ENCODE data around the gene RGS3. TPM values are rescaled to one million over a fixed set of nuclear protein-coding genes. Genes with fewer than 3 reads are reported as not detected.
"Not testable (repeated sequence)": the region's sequence is repeated elsewhere in the genome, so short reads cannot be mapped to it uniquely, and the experiment has no call there.

The RGS3 gene
- 138 TPM for total RNA-seq
- long read RNA-seq, full-length matches to known transcripts = 120 of 287 reads
- long read RNA-seq, partial matches to known transcripts = 26 of 287 reads
- long read RNA-seq, other reads (novel, unspliced or antisense) = 141 of 287 reads

GRCh38 chr9:113463418-113464285, at the start of gene RGS3:
Gene RGS3 (plus strand): TSS chr9:113463727. CDS start chr9:113463803, 76 bp downstream.
- intact Hi-C loops (cut with DNase I) = no loop called here
- ATAC-seq (ENCODE audit: poor library complexity) (peak; percentile 96), DNase-seq (peak; percentile 76)

GRCh38 chr9:113416149-113416721, 47.3 kb upstream of the RGS3 start:
- ATAC-seq (ENCODE audit: poor library complexity) (peak; percentile 51), DNase-seq (no peak)
- intact Hi-C loops (cut with DNase I) = no loop called here

- ATAC-seq (ENCODE audit: poor library complexity) (no peak), DNase-seq (no peak)
- intact Hi-C loops (cut with DNase I) = no loop called here
These were observed 46.2 kb upstream of the RGS3 start for GRCh38 chr9:113417370-113417769.

- ATAC-seq (ENCODE audit: poor library complexity) (no peak), DNase-seq (no peak)
- intact Hi-C loops (cut with DNase I) = no loop called here
These were observed 41.8 kb upstream of the RGS3 start for GRCh38 chr9:113421726-113422125.

- intact Hi-C loops (cut with DNase I) = no loop called here
- no peak for DNase-seq
- no peak for ATAC-seq (ENCODE audit: poor library complexity)
These were observed 38.5 kb upstream of the RGS3 start for GRCh38 chr9:113425072-113425471.

GRCh38 chr9:113426701-113427100, 36.8 kb upstream of the RGS3 start:
- ATAC-seq (ENCODE audit: poor library complexity) (no peak), DNase-seq (no peak)
- intact Hi-C loops (cut with DNase I) = no loop called here

GRCh38 chr9:113427629-113428028, 35.9 kb upstream of the RGS3 start:
- no peak for ATAC-seq (ENCODE audit: poor library complexity)
- DNase-seq = no peak
- intact Hi-C loops (cut with DNase I) = no loop called here

GRCh38 chr9:113428062-113428615, 35.4 kb upstream of the RGS3 start:
- ATAC-seq (ENCODE audit: poor library complexity) (no peak), DNase-seq (no peak)
- intact Hi-C loops (cut with DNase I) = no loop called here

GRCh38 chr9:113431191-113431590, 32.3 kb upstream of the RGS3 start:
- intact Hi-C loops (cut with DNase I) = no loop called here
- ATAC-seq (ENCODE audit: poor library complexity) (no peak), DNase-seq (no peak)

- ATAC-seq (ENCODE audit: poor library complexity) (no peak), DNase-seq (no peak)
- intact Hi-C loops (cut with DNase I) = no loop called here
These were observed 26.6 kb upstream of the RGS3 start for GRCh38 chr9:113436728-113437515.

GRCh38 chr9:113437716-113438115, 25.8 kb upstream of the RGS3 start:
- intact Hi-C loops (cut with DNase I); ATAC-seq (ENCODE audit: poor library complexity); DNase-seq: not testable (repeated sequence)

GRCh38 chr9:113444736-113445135, 18.8 kb upstream of the RGS3 start:
- intact Hi-C loops (cut with DNase I) = no loop called here
- DNase-seq (no peak), ATAC-seq (ENCODE audit: poor library complexity) (no peak)

GRCh38 chr9:113446323-113446740, 17.2 kb upstream of the RGS3 start:
- intact Hi-C loops (cut with DNase I) = loop anchor here (2.0 kb wide), 2 partner anchors 142 to 212 kb away; no protein-coding TSS in a partner anchor
- ATAC-seq (ENCODE audit: poor library complexity) (peak; percentile 78), DNase-seq (no peak)

- DNase-seq (no peak), ATAC-seq (ENCODE audit: poor library complexity) (no peak)
- intact Hi-C loops (cut with DNase I) = no loop called here
These were observed 14.2 kb upstream of the RGS3 start for GRCh38 chr9:113449376-113449775.

- DNase-seq = no peak
- intact Hi-C loops (cut with DNase I) = loop anchor here (5.0 kb wide), 1 partner anchor 40 kb away; no protein-coding TSS in a partner anchor
- no peak for ATAC-seq (ENCODE audit: poor library complexity)
These were observed 11.4 kb upstream of the RGS3 start for GRCh38 chr9:113452113-113452605.

GRCh38 chr9:113454914-113455761, 8.4 kb upstream of the RGS3 start:
- DNase-seq = peak; percentile 66
- intact Hi-C loops (cut with DNase I) = loop anchor here (5.0 kb wide), 1 partner anchor 37 kb away; no protein-coding TSS in a partner anchor
- ATAC-seq (ENCODE audit: poor library complexity) = peak; percentile 97

GRCh38 chr9:113456235-113456634, 7.3 kb upstream of the RGS3 start:
- no peak for ATAC-seq (ENCODE audit: poor library complexity)
- intact Hi-C loops (cut with DNase I) = no loop called here
- DNase-seq = no peak

GRCh38 chr9:113461285-113461684, 2.2 kb upstream of the RGS3 start:
- ATAC-seq (ENCODE audit: poor library complexity) (no peak), DNase-seq (no peak)
- intact Hi-C loops (cut with DNase I) = no loop called here
